Measurements from ENCODE around the gene PSTPIP1.

DNA sequence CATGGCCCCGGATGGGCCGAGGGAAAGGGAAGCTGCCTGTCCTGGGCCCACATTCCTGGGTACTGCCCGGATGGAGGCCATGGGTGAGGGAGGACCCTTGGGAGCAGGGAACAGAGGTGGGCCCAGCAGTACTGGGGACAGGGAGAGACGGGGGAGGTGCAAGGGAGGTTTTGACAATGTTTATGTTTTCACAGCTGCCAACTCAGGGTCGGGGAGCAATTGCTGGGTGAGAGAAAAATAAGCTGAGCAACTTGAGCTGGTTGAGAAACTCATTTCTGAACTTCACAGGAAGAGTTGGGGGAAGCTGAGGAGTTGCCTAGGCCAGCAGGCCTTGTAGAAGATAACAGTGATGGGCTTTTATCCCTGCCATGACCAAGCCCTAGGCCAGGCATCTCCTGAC lies 87.0 kb downstream of the PSTPIP1 start:
- TF ChIP-seq, protein P1, sequence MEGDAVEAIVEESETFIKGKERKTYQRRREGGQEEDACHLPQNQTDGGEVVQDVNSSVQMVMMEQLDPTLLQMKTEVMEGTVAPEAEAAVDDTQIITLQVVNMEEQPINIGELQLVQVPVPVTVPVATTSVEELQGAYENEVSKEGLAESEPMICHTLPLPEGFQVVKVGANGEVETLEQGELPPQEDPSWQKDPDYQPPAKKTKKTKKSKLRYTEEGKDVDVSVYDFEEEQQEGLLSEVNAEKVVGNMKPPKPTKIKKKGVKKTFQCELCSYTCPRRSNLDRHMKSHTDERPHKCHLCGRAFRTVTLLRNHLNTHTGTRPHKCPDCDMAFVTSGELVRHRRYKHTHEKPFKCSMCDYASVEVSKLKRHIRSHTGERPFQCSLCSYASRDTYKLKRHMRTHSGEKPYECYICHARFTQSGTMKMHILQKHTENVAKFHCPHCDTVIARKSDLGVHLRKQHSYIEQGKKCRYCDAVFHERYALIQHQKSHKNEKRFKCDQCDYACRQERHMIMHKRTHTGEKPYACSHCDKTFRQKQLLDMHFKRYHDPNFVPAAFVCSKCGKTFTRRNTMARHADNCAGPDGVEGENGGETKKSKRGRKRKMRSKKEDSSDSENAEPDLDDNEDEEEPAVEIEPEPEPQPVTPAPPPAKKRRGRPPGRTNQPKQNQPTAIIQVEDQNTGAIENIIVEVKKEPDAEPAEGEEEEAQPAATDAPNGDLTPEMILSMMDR (IDR thresholded peaks at IDR 0.05; ENCODE audit: low read depth, low read length), result no peak
- TF ChIP-seq EZH2phosphoT487 (IDR thresholded peaks at IDR 0.05; ENCODE audit: low read depth), result no peak
